Activated gamma-delta T cell treated with anti-CD3 and anti-CD28 coated beads, Interleukin-2, amount 50 U/mL, for 16 hours (primary cell): Measurements from ENCODE around the gene CAMK2N1.

Experiments
- DNase-seq: peaks from one replicate; pipeline ENCODE4 v3.0.0-alpha.2; 2020; ENCODE audit warnings: low read depth

The CAMK2N1 gene

GRCh38 chr1:20478057-20478635 is 7.9 kb downstream of the CAMK2N1 start:
- DNase-seq = no peak

GRCh38 chr1:20477348-20478056 is 8.5 kb downstream of the CAMK2N1 start:
- no peak for DNase-seq

GRCh38 chr1:20476265-20477038 is 9.6 kb downstream of the CAMK2N1 start:
- no peak for DNase-seq

- no peak for DNase-seq
These were observed 11.0 kb downstream of the CAMK2N1 start for GRCh38 chr1:20474996-20475395.

- DNase-seq = no peak
These were observed 11.6 kb downstream of the CAMK2N1 start for GRCh38 chr1:20474333-20474975.

- DNase-seq = no peak
These were observed 12.1 kb downstream of the CAMK2N1 start for GRCh38 chr1:20473894-20474293.

- no peak for DNase-seq
These were observed 12.9 kb downstream of the CAMK2N1 start for GRCh38 chr1:20472860-20473711.

GRCh38 chr1:20472121-20472520 is 13.9 kb downstream of the CAMK2N1 start:
- DNase-seq = no peak

- no peak for DNase-seq
These were observed 15.8 kb downstream of the CAMK2N1 start for GRCh38 chr1:20470194-20470593.

GRCh38 chr1:20469406-20470076 is 16.5 kb downstream of the CAMK2N1 start:
- no peak for DNase-seq

GRCh38 chr1:20466273-20466672 is 19.7 kb downstream of the CAMK2N1 start:
- no peak for DNase-seq

GRCh38 chr1:20465187-20465586 is 20.8 kb downstream of the CAMK2N1 start:
- DNase-seq = no peak

GRCh38 chr1:20463502-20463901 is 22.5 kb downstream of the CAMK2N1 start:
- DNase-seq = no peak

GRCh38 chr1:20462397-20462796 is 23.6 kb downstream of the CAMK2N1 start:
- DNase-seq = no peak

- DNase-seq = no peak
These were observed 27.3 kb downstream of the CAMK2N1 start for GRCh38 chr1:20458717-20459116.

GRCh38 chr1:20454004-20454403 is 32.0 kb downstream of the CAMK2N1 start:
- no peak for DNase-seq

- DNase-seq = no peak
These were observed 36.2 kb downstream of the CAMK2N1 start for GRCh38 chr1:20449735-20450311.

GRCh38 chr1:20448671-20449071 is 37.3 kb downstream of the CAMK2N1 start:
- DNase-seq = no peak

GRCh38 chr1:20447794-20448193 is 38.2 kb downstream of the CAMK2N1 start:
- DNase-seq = no peak

GRCh38 chr1:20446796-20447195 is 39.2 kb downstream of the CAMK2N1 start:
- no peak for DNase-seq

- DNase-seq = no peak
These were observed 40.1 kb downstream of the CAMK2N1 start for GRCh38 chr1:20445956-20446355.
